Dendritic cell treated with granulocyte-macrophage colony-stimulating factor and Interleukin-4, amounts not matched to agents 40 ng/mL and 50 ng/mL, for 4 days (primary cell): ENCODE results near the gene PDZD7.

Experiments
- H3K27ac Mint-ChIP-seq: one replicate; pipeline ENCODE4 v1.8.0; 2022; ENCODE audit warnings: mild to moderate bottlenecking, mixed read lengths
- H3K27me3 Mint-ChIP-seq: one replicate; pipeline ENCODE4 v1.8.0; 2022; ENCODE audit warnings: mild to moderate bottlenecking, mixed read lengths
- H3K36me3 Mint-ChIP-seq: one replicate; pipeline ENCODE4 v1.8.0; 2022; ENCODE audit warnings: low read depth, mixed read lengths
- H3K4me1 Mint-ChIP-seq: one replicate; pipeline ENCODE4 v1.8.0; 2022; ENCODE audit warnings: low read depth, mixed read lengths
- H3K4me3 Mint-ChIP-seq: one replicate; pipeline ENCODE4 v1.8.0; 2022; ENCODE audit warnings: mild to moderate bottlenecking, moderate library complexity, mixed read lengths
- H3K9me3 Mint-ChIP-seq: one replicate; pipeline ENCODE4 v1.8.0; 2022; ENCODE audit warnings: mixed read lengths
- intact Hi-C: fragments of 100-400 bp; cut with micrococcal nuclease; formaldehyde crosslinking; loops from one replicate; pipeline ENCODE4 v1.15.0; 2022

PDZD7 gene

GRCh38 chr10:101065481-101066145 lies 34.7 kb upstream of the PDZD7 start:
- Mint-ChIP-seq H3K27me3 (peaks cover 64% of the 10 kb centered on the region), H3K9me3 (no peaks in the 10 kb centered on the region), H3K4me3 (peak overlapping the region; percentile 76), H3K36me3 (peaks cover 3% of the 10 kb centered on the region), H3K4me1 (peaks cover 84% of the 10 kb centered on the region), H3K27ac (peak overlapping the region; percentile 85)
- intact Hi-C loops = loop anchor here (2.0 kb wide), 2 partner anchors 25 to 47 kb away; no protein-coding TSS in a partner anchor

- peaks cover 64% of the 10 kb centered on the region for H3K27me3 Mint-ChIP-seq
- peaks cover 5% of the 10 kb centered on the region for H3K36me3 Mint-ChIP-seq
- peaks cover 84% of the 10 kb centered on the region for H3K4me1 Mint-ChIP-seq
- H3K9me3 Mint-ChIP-seq = no peaks in the 10 kb centered on the region
- peak overlapping the region; percentile 62 for H3K27ac Mint-ChIP-seq
- intact Hi-C loops = no loop called here
- H3K4me3 Mint-ChIP-seq = no peak overlapping the region
Measured at GRCh38 chr10:101064415-101065030, 33.6 kb upstream of the PDZD7 start.

GRCh38 chr10:101063548-101064414 lies 32.9 kb upstream of the PDZD7 start:
- intact Hi-C loops = no loop called here
- Mint-ChIP-seq H3K27ac (peak overlapping the region; percentile 62), H3K4me1 (peaks cover 84% of the 10 kb centered on the region), H3K27me3 (peaks cover 64% of the 10 kb centered on the region), H3K4me3 (peak overlapping the region; percentile 37), H3K36me3 (peaks cover 5% of the 10 kb centered on the region), H3K9me3 (no peaks in the 10 kb centered on the region)

- peaks cover 64% of the 10 kb centered on the region for H3K27me3 Mint-ChIP-seq
- peak overlapping the region; percentile 62 for H3K27ac Mint-ChIP-seq
- H3K36me3 Mint-ChIP-seq = peaks cover 5% of the 10 kb centered on the region
- H3K4me3 Mint-ChIP-seq = peak overlapping the region; percentile 37
- no peaks in the 10 kb centered on the region for H3K9me3 Mint-ChIP-seq
- intact Hi-C loops = no loop called here
- peaks cover 80% of the 10 kb centered on the region for H3K4me1 Mint-ChIP-seq
Measured at GRCh38 chr10:101063050-101063525, 32.2 kb upstream of the PDZD7 start.

- peak overlapping the region; percentile 51 for H3K4me3 Mint-ChIP-seq
- peak overlapping the region; percentile 95 for H3K27ac Mint-ChIP-seq
- intact Hi-C loops = no loop called here
- H3K27me3 Mint-ChIP-seq = peaks cover 61% of the 10 kb centered on the region
- H3K4me1 Mint-ChIP-seq = peaks cover 76% of the 10 kb centered on the region
- H3K9me3 Mint-ChIP-seq = no peaks in the 10 kb centered on the region
- H3K36me3 Mint-ChIP-seq = peaks cover 5% of the 10 kb centered on the region
Measured at GRCh38 chr10:101062232-101063049, 31.5 kb upstream of the PDZD7 start.

GRCh38 chr10:101061624-101062231 lies 30.8 kb upstream of the PDZD7 start, which contains the start of gene KAZALD1:
TSS of gene KAZALD1 (plus strand) at chr10:101061989. CDS start at chr10:101062593, 604 bp downstream.
- Mint-ChIP-seq H3K9me3 (no peaks in the 10 kb centered on the region), H3K4me3 (peak within 1 kb of the TSS; percentile 86), H3K27me3 (peaks cover 55% of the 10 kb centered on the region), H3K4me1 (peaks cover 69% of the 10 kb centered on the region), H3K36me3 (peaks cover 5% of the 10 kb centered on the region), H3K27ac (peak within 1 kb of the TSS; percentile 95)
- intact Hi-C loops = no loop called here

- Mint-ChIP-seq H3K4me3 (peak overlapping the region; percentile 86), H3K27me3 (peaks cover 49% of the 10 kb centered on the region), H3K27ac (peak overlapping the region; percentile 95), H3K36me3 (peaks cover 5% of the 10 kb centered on the region), H3K4me1 (peaks cover 62% of the 10 kb centered on the region), H3K9me3 (no peaks in the 10 kb centered on the region)
- intact Hi-C loops = loop anchor here (1.0 kb wide), 2 partner anchors 7 to 81 kb away; no protein-coding TSS in a partner anchor
Measured at GRCh38 chr10:101060951-101061623, 30.2 kb upstream of the PDZD7 start.

- no peaks in the 10 kb centered on the region for H3K9me3 Mint-ChIP-seq
- H3K27ac Mint-ChIP-seq = peak overlapping the region; percentile 95
- intact Hi-C loops = loop anchor here (1.0 kb wide), 2 partner anchors 8 to 82 kb away; no protein-coding TSS in a partner anchor
- H3K4me1 Mint-ChIP-seq = peaks cover 54% of the 10 kb centered on the region
- H3K4me3 Mint-ChIP-seq = peak overlapping the region; percentile 86
- H3K27me3 Mint-ChIP-seq = peaks cover 42% of the 10 kb centered on the region
- H3K36me3 Mint-ChIP-seq = peaks cover 5% of the 10 kb centered on the region
Measured at GRCh38 chr10:101060036-101060950, 29.4 kb upstream of the PDZD7 start.

- Mint-ChIP-seq H3K27ac (no peak overlapping the region), H3K9me3 (no peaks in the 10 kb centered on the region), H3K27me3 (peaks cover 11% of the 10 kb centered on the region), H3K4me1 (peaks cover 17% of the 10 kb centered on the region), H3K4me3 (no peak overlapping the region), H3K36me3 (peaks cover 5% of the 10 kb centered on the region)
- intact Hi-C loops = no loop called here
Measured at GRCh38 chr10:101056365-101057151, 25.6 kb upstream of the PDZD7 start.

GRCh38 chr10:101055411-101055810 lies 24.5 kb upstream of the PDZD7 start:
- H3K4me1 Mint-ChIP-seq = peaks cover 18% of the 10 kb centered on the region
- H3K27ac Mint-ChIP-seq = no peak overlapping the region
- no peaks in the 10 kb centered on the region for H3K9me3 Mint-ChIP-seq
- intact Hi-C loops = no loop called here
- H3K36me3 Mint-ChIP-seq = peaks cover under 1% of the 10 kb centered on the region
- peaks cover 13% of the 10 kb centered on the region for H3K27me3 Mint-ChIP-seq
- H3K4me3 Mint-ChIP-seq = no peak overlapping the region

GRCh38 chr10:101054876-101055275 lies 23.9 kb upstream of the PDZD7 start:
- Mint-ChIP-seq H3K4me3 (no peak overlapping the region), H3K4me1 (peaks cover 18% of the 10 kb centered on the region), H3K36me3 (no peaks in the 10 kb centered on the region), H3K27ac (no peak overlapping the region), H3K27me3 (peaks cover 19% of the 10 kb centered on the region), H3K9me3 (no peaks in the 10 kb centered on the region)
- intact Hi-C loops = no loop called here
